IMR-90 (cell line): Measurements from ENCODE around the gene GPAT3. TPM values are rescaled to one million over a fixed set of nuclear protein-coding genes. Genes with fewer than 3 reads are reported as not detected.

Experiments used
- ATAC-seq: fragments of 200-7000 bp; cut with Tn5 transposase; 2 replicates; pipeline ENCODE4 v1.9.1; 2020; ENCODE audit warnings: low read depth, mild to moderate bottlenecking, moderate library complexity
- BruUV-seq: library from RNA; stranded (reverse); fragments of 400-500 nt; replicated peaks from 2 replicates; lab custom pipeline; 2021; lab: Mats Ljungman, UMichigan
- CTCF ChIA-PET: fragments of 300-600 bp; formaldehyde crosslinking; extraction: SDS; loops from one replicate; lab custom pipeline; 2021; ENCODE audit warnings: antibody characterized with exemption; lab: Yijun Ruan, JAX
- POLR2A ChIA-PET: fragments of 300-600 bp; sonication (Branson Sonifier 250); formaldehyde crosslinking; loops from one replicate; lab custom pipeline; 2022; ENCODE audit warnings: antibody characterized with exemption; ENCODE audit not compliant: unreplicated experiment; lab: Charles Lee
- DNase-seq: peaks from one replicate; pipeline ENCODE4 v3.0.0; 2013
- H2AFZ ChIP-seq: replicated peaks from 2 replicates; pipeline ENCODE3; 2013; ENCODE audit warnings: low read length, mild to moderate bottlenecking; ENCODE audit not compliant: poor library complexity
- H2AK5ac ChIP-seq: 2 replicates; pipeline ENCODE4 v1.6.1; 2013; ENCODE audit warnings: low read depth, low read length, inconsistent platforms
- H2AK9ac ChIP-seq: replicated peaks from 2 replicates; pipeline ENCODE3; 2013; ENCODE audit warnings: mild to moderate bottlenecking, low read depth, low read length, moderate library complexity; ENCODE audit not compliant: poor library complexity
- H2BK120ac ChIP-seq: 2 replicates; pipeline ENCODE4 v1.6.1; 2013; ENCODE audit warnings: low read depth, low read length, inconsistent platforms
- H2BK15ac ChIP-seq: 3 replicates; pipeline ENCODE4 v1.6.1; 2013; ENCODE audit warnings: low read depth, low read length, inconsistent platforms
- H2BK20ac ChIP-seq: 2 replicates; pipeline ENCODE4 v1.6.1; 2013; ENCODE audit warnings: low read depth, mild to moderate bottlenecking, inconsistent platforms, low read length, moderate library complexity
- H2BK5ac ChIP-seq: 2 replicates; pipeline ENCODE4 v1.6.1; 2013; ENCODE audit warnings: mild to moderate bottlenecking, low read depth, low read length, inconsistent platforms; ENCODE audit not compliant: poor library complexity, severe bottlenecking
- H3K14ac ChIP-seq: replicated peaks from 2 replicates; pipeline ENCODE4 v1.6.1; 2013; ENCODE audit warnings: low read depth, low read length, inconsistent platforms
- H3K18ac ChIP-seq: 2 replicates; pipeline ENCODE4 v1.6.1; 2013; ENCODE audit warnings: low read depth, low read length, control low read depth
- H3K23ac ChIP-seq: 2 replicates; pipeline ENCODE4 v1.6.1; 2013; ENCODE audit warnings: low read depth, low read length, inconsistent platforms
- H3K27ac ChIP-seq: 2 replicates; pipeline ENCODE4 v1.5.1; 2013; ENCODE audit warnings: mild to moderate bottlenecking, control low read depth, low read length; ENCODE audit not compliant: insufficient read depth
- H3K27me3 ChIP-seq: 2 replicates; pipeline ENCODE4 v1.6.1; 2013; ENCODE audit warnings: low read length; ENCODE audit not compliant: control insufficient read depth, insufficient read depth
- H3K36me3 ChIP-seq: 2 replicates; pipeline ENCODE4 v1.6.1; 2013; ENCODE audit warnings: low read length, mixed read lengths; ENCODE audit not compliant: control insufficient read depth, insufficient read depth
- H3K4ac ChIP-seq: 2 replicates; pipeline ENCODE4 v1.6.1; 2013; ENCODE audit warnings: low read depth, low read length, inconsistent platforms
- H3K4me1 ChIP-seq: 2 replicates; pipeline ENCODE4 v1.6.1; 2013; ENCODE audit warnings: low read length, mixed read lengths; ENCODE audit not compliant: control insufficient read depth, insufficient read depth
- H3K4me2 ChIP-seq: 2 replicates; pipeline ENCODE4 v1.6.1; 2013; ENCODE audit warnings: low read depth, mild to moderate bottlenecking, control low read depth, low read length, moderate library complexity
- H3K4me3 ChIP-seq: 2 replicates; pipeline ENCODE4 v1.5.1; 2013; ENCODE audit warnings: low read depth, mild to moderate bottlenecking, control low read depth, low read length, moderate library complexity; ENCODE audit not compliant: insufficient read depth
- H3K56ac ChIP-seq: 2 replicates; pipeline ENCODE4 v1.6.1; 2013; ENCODE audit warnings: low read length, inconsistent platforms; ENCODE audit not compliant: insufficient read depth; ENCODE audit errors: extremely low read depth
- H3K79me1 ChIP-seq, 2 experiments: 2 replicates each; pipeline ENCODE4 v1.6.1; 2013; ENCODE audit warnings: low read length in 2 of 2, inconsistent platforms in 1 of 2, low read depth in 1 of 2
- H3K9ac ChIP-seq: 2 replicates; pipeline ENCODE4 v1.6.1; 2013; ENCODE audit warnings: low read depth, low read length, control low read depth
- H3K9me1 ChIP-seq: 2 replicates; pipeline ENCODE4 v1.6.1; 2013; ENCODE audit warnings: low read length, inconsistent platforms; ENCODE audit not compliant: insufficient read depth
- H3K9me3 ChIP-seq: 2 replicates; pipeline ENCODE4 v1.6.1; 2013; ENCODE audit warnings: low read length; ENCODE audit not compliant: control insufficient read depth, insufficient read depth
- H4K20me1 ChIP-seq: 2 replicates; pipeline ENCODE4 v1.6.1; 2013; ENCODE audit warnings: low read length, inconsistent platforms; ENCODE audit not compliant: insufficient read depth
- H4K5ac ChIP-seq: 2 replicates; pipeline ENCODE4 v1.6.1; 2013; ENCODE audit warnings: mild to moderate bottlenecking, low read depth, low read length, control low read depth
- H4K8ac ChIP-seq, 2 experiments: 2 replicates each; pipeline ENCODE4 v1.6.1; 2013; ENCODE audit warnings: low read depth in 2 of 2, low read length in 2 of 2, control low read depth in 1 of 2, inconsistent platforms in 1 of 2
- H4K91ac ChIP-seq: 2 replicates; pipeline ENCODE4 v1.6.1; 2013; ENCODE audit warnings: low read depth, low read length, inconsistent platforms; ENCODE audit not compliant: insufficient read depth
- CTCF ChIP-seq: conservative IDR thresholded peaks from 2 replicates; pipeline ENCODE4 v1.5.1; 2012; ENCODE audit warnings: mild to moderate bottlenecking, low read depth, low read length, improper control_type of control experiment
- ELK1 ChIP-seq: fragments of 150-350 bp; IDR thresholded peaks from 2 replicates; pipeline ENCODE4 v1.6.1; 2016; ENCODE audit warnings: low read depth, mild to moderate bottlenecking, low read length, moderate library complexity, borderline replicate concordance
- FOS ChIP-seq: fragments of 150-350 bp; IDR thresholded peaks from 2 replicates; pipeline ENCODE4 v1.6.1; 2016; ENCODE audit warnings: low read depth, low read length
- MXI1 ChIP-seq: IDR thresholded peaks from 2 replicates; pipeline ENCODE4 v1.6.1; 2012; ENCODE audit warnings: low read depth, mild to moderate bottlenecking, low read length, moderate library complexity, borderline replicate concordance
- RAD21 ChIP-seq: IDR thresholded peaks from 2 replicates; pipeline ENCODE4 v1.6.1; 2012; ENCODE audit warnings: low read length, improper control_type of control experiment
- RCOR1 ChIP-seq: IDR thresholded peaks from 2 replicates; pipeline ENCODE4 v1.6.1; 2012; ENCODE audit warnings: mild to moderate bottlenecking, low read length, improper control_type of control experiment; ENCODE audit not compliant: insufficient replicate concordance
- WGBS, 2 experiments: methylation state at CpG; one replicate each; pipeline versions ENCODE4 v1.1.5 to v1.1.7; 2013; ENCODE audit warnings: missing lambda C conversion rate in 2 of 2; ENCODE audit not compliant: insufficient read length in 1 of 2; ENCODE audit errors: extremely low coverage in 2 of 2; 5-methylcytosine and 5-hydroxymethylcytosine counted together
- dilution Hi-C: fragments of 300-500 bp; cut with HindIII; formaldehyde crosslinking; loops from one replicate; pipeline ENCODE4 v1.14.3; 2018; ENCODE audit warnings: low sequenced_read_pairs; ENCODE audit not compliant: unreplicated experiment
- in situ Hi-C: fragments of 300-500 bp; cut with MboI; formaldehyde crosslinking; loops from 3 replicates; pipeline ENCODE4 v1.14.3; 2019; ENCODE audit warnings: low sequenced_read_pairs, inconsistent platforms, mixed read lengths
- intact Hi-C: fragments of 100-400 bp; cut with micrococcal nuclease; formaldehyde crosslinking; loops from 2 replicates; pipeline ENCODE4 v1.10.0; 2022
- microRNA-seq, 2 experiments: library from miRNA; stranded (forward) in 1 of 2; unstranded in 1 of 2; fragments of 10-50 nt in 1 of 2; fragments of <30 nt in 1 of 2; gene quantifications in 1 of 2; microRNA quantifications in 1 of 2; one replicate each; pipeline versions ENCODE3 to v1.1.0; 2013 to 2020; ENCODE audit not compliant: insufficient read depth in 1 of 2, insufficient read length in 1 of 2, unreplicated experiment in 1 of 2
- polyA plus RNA-seq, 3 experiments: library from polyadenylated mRNA; depleted of rRNA; stranded (reverse); fragments of >200 nt; gene quantifications; 2 replicates each; pipeline ENCODE4 v1.2.3, GENCODE V29; 2012; ENCODE audit warnings: low replicate concordance in 1 of 3
- small RNA-seq, 5 experiments: library from RNA; depleted of rRNA; stranded (forward); fragments of <200 nt; gene quantifications; one replicate each; pipeline ENCODE3, GENCODE V24; 2012
- total RNA-seq: library from RNA; depleted of rRNA; stranded (reverse); fragments of >200 nt; gene quantifications from 2 replicates; pipeline ENCODE4 v1.2.3, GENCODE V29; 2012; rRNA removed

GPAT3 gene
- total and polyA plus RNA-seq, 2 of the 4 experiments (the other 2 are of a cell fraction): 1.3 to 2.9 TPM

- CTCF ChIA-PET: no interaction called here
Measured at GRCh38 chr4:83651846-83652245, 115.9 kb downstream of the GPAT3 start.

More at GRCh38 chr4:83651846-83652245, 115.9 kb downstream of the GPAT3 start:
- H2BK15ac ChIP-seq: no peak overlapping the region
- no peak overlapping the region for H2AFZ ChIP-seq
- H3K23ac ChIP-seq: no peak overlapping the region
- H3K4me2 ChIP-seq: no peak overlapping the region
- intact Hi-C loops: no loop called here
- POLR2A ChIA-PET: no interaction called here
- in situ Hi-C loops: loop anchor here (10.0 kb wide), 1 partner anchor 853 kb away; no protein-coding TSS in a partner anchor
- no peak overlapping the region for H2BK5ac ChIP-seq
- no peak overlapping the region for H3K4me3 ChIP-seq
- H3K9ac ChIP-seq: no peak overlapping the region
- H3K9me3 ChIP-seq: no peaks in the 10 kb centered on the region
- H2AK9ac ChIP-seq: no peak overlapping the region
- H3K36me3 ChIP-seq: no peaks in the 10 kb centered on the region
- ATAC-seq (no peak), DNase-seq (no peak)
- no peak overlapping the region for H2AK5ac ChIP-seq
- no TSS peak for BruUV-seq
- TF ChIP-seq FOS (no peak), CTCF (no peak), RAD21 (no peak), MXI1 (no peak), ELK1 (no peak), RCOR1 (no peak)
- no peak overlapping the region for H2BK20ac ChIP-seq
- H4K8ac ChIP-seq: no peak overlapping the region
- WGBS, 2 experiments: no CpG with 5 or more reads among the region's 4 CpGs
- no peak overlapping the region for H3K27ac ChIP-seq
- H3K18ac ChIP-seq: no peak overlapping the region
- dilution Hi-C loops: no loop called here
- H3K4me1 ChIP-seq: no peaks in the 10 kb centered on the region
- H3K27me3 ChIP-seq: peaks cover 2% of the 10 kb centered on the region
- H3K9me1 ChIP-seq: no peaks in the 10 kb centered on the region
- no peaks in the 10 kb centered on the region for H4K20me1 ChIP-seq
- H4K5ac ChIP-seq: no peak overlapping the region
- no peak overlapping the region for H4K91ac ChIP-seq
- H2BK120ac ChIP-seq: no peak overlapping the region
- H3K4ac ChIP-seq: no peak overlapping the region
- H3K14ac ChIP-seq: no peak overlapping the region
- H3K56ac ChIP-seq: no peak overlapping the region
- no peaks in the 10 kb centered on the region for H3K79me1 ChIP-seq

Small RNA genes within 50 kb of the gene (microRNA-seq; reads per million reads assigned to microRNA genes)
- not detected for gene RF00019 (ENCODE audit: insufficient read depth, insufficient read length)

Small RNA genes within 50 kb of the gene (small RNA-seq; reads per million reads assigned to genes)
- 0 reads per million in 5 experiments for gene RF00019

Other genes with a start within 250 kb of the GPAT3 start
- gene HPSE, start 201.3 kb upstream of the GPAT3 start, total RNA-seq: under 0.01 and 0.28 TPM in 2 replicates
- 0.09 TPM in 2 replicates for gene HPSE, start 201.3 kb upstream of the GPAT3 start, polyA plus RNA-seq (2012; rRNA removed)
- 9.1 and 13.1 TPM in 2 replicates for gene HELQ, start 80.3 kb upstream of the GPAT3 start, total RNA-seq
- 7.4 and 8.8 TPM in 2 replicates for gene HELQ, start 80.3 kb upstream of the GPAT3 start, polyA plus RNA-seq (2012; rRNA removed)
- gene MRPS18C, start 80.0 kb upstream of the GPAT3 start, total RNA-seq: 8.6 and 23.9 TPM in 2 replicates
- gene MRPS18C, start 80.0 kb upstream of the GPAT3 start, polyA plus RNA-seq (2012; rRNA removed): 12.2 and 13.4 TPM in 2 replicates
- gene ABRAXAS1, start 51.0 kb upstream of the GPAT3 start, total RNA-seq: 8.4 and 12.2 TPM in 2 replicates
- gene ABRAXAS1, start 51.0 kb upstream of the GPAT3 start, polyA plus RNA-seq (2012; rRNA removed): 3.8 and 4.1 TPM in 2 replicates